ENCODE measurements around the gene RND3. TPM values are rescaled to one million over a fixed set of nuclear protein-coding genes. Genes with fewer than 3 reads are reported as not detected.

RND3 gene
- total and polyA plus RNA-seq, 2 experiments from 2014 or later, result 3.3 to 4.2 TPM

- H3K4me1 ChIP-seq (ENCODE audit: low read depth), result no peaks in the 10 kb centered on the region
These were observed 42.7 kb upstream of the RND3 start for GRCh38 chr2:150530168-150530567.

DNA sequence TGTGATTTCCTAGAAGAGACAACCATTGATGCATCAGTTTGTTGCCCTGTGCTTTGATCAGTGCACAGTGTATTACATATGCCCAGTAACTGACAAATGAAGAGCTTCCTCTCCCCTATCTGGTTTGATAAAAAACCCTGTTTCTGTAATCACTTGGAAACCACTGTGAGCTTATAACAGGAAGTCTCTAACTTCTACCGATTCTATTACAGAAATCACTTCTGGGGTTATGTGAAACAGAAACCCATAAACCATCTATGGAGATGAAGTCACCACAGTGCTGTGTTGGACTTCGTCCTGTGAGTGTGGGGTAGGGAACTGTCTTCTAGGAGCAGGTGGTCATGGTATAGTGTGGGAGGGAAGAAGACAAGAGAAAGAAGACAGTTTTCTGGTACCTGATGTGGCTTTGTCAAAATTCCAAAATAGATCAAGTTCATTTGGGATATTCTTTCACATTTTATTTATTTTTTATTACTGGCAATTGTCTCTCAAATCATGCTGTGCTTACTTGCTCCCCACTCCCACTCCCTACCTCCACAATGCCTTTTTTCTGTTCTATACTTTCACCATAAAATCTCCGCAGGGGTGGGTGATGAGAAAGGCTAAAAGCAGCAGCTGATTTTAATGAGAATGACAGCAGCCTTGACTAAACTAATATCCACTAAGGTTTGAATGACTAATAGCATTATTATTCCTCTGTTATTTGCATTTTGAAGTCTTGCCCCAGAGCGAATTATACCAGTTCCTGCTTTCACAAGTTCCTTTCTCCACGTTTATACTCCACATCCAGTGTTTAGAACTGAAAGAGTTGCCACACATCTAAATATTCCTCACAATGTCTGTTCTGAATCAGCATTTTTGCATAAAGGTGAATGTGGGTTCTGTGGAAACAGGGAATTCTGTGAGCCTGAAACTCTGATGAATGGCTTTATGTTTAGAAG is 41.7 kb upstream of the RND3 start:
- TF ChIP-seq, protein P1, sequence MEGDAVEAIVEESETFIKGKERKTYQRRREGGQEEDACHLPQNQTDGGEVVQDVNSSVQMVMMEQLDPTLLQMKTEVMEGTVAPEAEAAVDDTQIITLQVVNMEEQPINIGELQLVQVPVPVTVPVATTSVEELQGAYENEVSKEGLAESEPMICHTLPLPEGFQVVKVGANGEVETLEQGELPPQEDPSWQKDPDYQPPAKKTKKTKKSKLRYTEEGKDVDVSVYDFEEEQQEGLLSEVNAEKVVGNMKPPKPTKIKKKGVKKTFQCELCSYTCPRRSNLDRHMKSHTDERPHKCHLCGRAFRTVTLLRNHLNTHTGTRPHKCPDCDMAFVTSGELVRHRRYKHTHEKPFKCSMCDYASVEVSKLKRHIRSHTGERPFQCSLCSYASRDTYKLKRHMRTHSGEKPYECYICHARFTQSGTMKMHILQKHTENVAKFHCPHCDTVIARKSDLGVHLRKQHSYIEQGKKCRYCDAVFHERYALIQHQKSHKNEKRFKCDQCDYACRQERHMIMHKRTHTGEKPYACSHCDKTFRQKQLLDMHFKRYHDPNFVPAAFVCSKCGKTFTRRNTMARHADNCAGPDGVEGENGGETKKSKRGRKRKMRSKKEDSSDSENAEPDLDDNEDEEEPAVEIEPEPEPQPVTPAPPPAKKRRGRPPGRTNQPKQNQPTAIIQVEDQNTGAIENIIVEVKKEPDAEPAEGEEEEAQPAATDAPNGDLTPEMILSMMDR (IDR thresholded peaks at IDR 0.05; ENCODE audit: low read depth, low read length), result no peak
- Histone ChIP-seq H3K4me1 (ENCODE audit: low read depth) (no peaks in the 10 kb centered on the region), H3K27ac (no peak overlapping the region), H3K36me3 (no peaks in the 10 kb centered on the region), H3K27me3 (no peaks in the 10 kb centered on the region), H3K9me3 (ENCODE audit: low read depth) (no peaks in the 10 kb centered on the region), H3K4me3 (no peak overlapping the region)
- DNase-seq (ENCODE audit: low read depth in 1 of 2, low spot score in 1 of 2), result peak in 1 of 2 donors; percentile 74

More at GRCh38 chr2:150530168-150530567, 42.7 kb upstream of the RND3 start:
- TF ChIP-seq, protein P1 (IDR thresholded peaks at IDR 0.05; ENCODE audit: low read depth, low read length), result no peak
- Histone ChIP-seq H3K27ac (no peak overlapping the region), H3K27me3 (no peaks in the 10 kb centered on the region), H3K9me3 (ENCODE audit: low read depth) (no peaks in the 10 kb centered on the region), H3K4me3 (no peak overlapping the region), H3K36me3 (no peaks in the 10 kb centered on the region)
- no peak for DNase-seq (ENCODE audit: low read depth in 1 of 2, low spot score in 1 of 2)

DNA sequence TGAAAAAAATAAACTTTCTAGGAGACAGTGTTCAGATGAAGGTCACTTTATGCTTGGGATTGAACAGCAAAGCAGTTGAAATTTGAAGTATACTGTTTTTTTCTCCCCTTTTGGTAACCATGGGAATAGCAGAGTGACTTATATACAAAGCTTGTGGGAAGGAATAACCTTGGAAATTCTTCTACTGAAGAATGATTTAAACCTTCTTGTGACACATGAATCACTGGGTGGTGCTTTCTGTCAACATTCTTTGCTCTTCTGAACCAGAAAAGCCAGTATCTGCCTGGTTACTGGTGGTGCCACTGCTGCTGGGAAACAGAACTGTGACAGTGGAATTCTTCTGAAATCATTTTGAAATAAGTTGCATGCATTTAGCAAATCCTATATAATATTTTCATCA is 39.4 kb upstream of the RND3 start:
- H3K27ac ChIP-seq, result no peak overlapping the region

DNA sequence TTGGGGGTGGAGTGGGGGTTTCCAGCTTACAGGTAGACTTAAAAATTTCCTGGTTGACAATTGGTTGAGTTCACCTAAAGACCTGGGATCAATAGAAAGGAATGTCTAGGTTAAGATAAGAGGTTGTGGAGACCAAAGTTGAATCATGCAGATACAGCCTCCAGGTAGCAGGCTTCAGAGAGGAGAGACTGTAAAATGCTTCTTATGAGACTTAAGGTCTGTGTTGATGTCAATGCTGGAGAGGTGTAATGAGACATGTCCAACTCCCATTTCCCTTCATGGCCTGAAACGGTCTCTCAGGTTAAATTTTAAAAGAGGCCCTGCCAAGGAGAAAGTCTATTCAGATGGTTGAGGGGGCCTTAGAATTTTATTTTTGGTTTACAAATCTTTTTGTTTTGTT is 38.5 kb upstream of the RND3 start:
- Histone ChIP-seq H3K4me3 (no peak overlapping the region), H3K9me3 (ENCODE audit: low read depth) (no peaks in the 10 kb centered on the region), H3K27ac (no peak overlapping the region), H3K27me3 (no peaks in the 10 kb centered on the region), H3K4me1 (ENCODE audit: low read depth) (peaks cover 3% of the 10 kb centered on the region), H3K36me3 (no peaks in the 10 kb centered on the region)
- TF ChIP-seq, protein P1 (IDR thresholded peaks at IDR 0.05; ENCODE audit: low read depth, low read length), result no peak
- DNase-seq (ENCODE audit: low read depth in 1 of 2, low spot score in 1 of 2), result no peak

More for the DNA sequence above, 39.4 kb upstream of the RND3 start:
- DNase-seq (ENCODE audit: low read depth in 1 of 2, low spot score in 1 of 2), result peak in 1 of 2 donors; percentile 85
- TF ChIP-seq, protein P1 (IDR thresholded peaks at IDR 0.05; ENCODE audit: low read depth, low read length), result no peak
- Histone ChIP-seq H3K9me3 (ENCODE audit: low read depth) (no peaks in the 10 kb centered on the region), H3K4me3 (no peak overlapping the region), H3K27me3 (no peaks in the 10 kb centered on the region), H3K4me1 (ENCODE audit: low read depth) (no peaks in the 10 kb centered on the region), H3K36me3 (no peaks in the 10 kb centered on the region)

DNA sequence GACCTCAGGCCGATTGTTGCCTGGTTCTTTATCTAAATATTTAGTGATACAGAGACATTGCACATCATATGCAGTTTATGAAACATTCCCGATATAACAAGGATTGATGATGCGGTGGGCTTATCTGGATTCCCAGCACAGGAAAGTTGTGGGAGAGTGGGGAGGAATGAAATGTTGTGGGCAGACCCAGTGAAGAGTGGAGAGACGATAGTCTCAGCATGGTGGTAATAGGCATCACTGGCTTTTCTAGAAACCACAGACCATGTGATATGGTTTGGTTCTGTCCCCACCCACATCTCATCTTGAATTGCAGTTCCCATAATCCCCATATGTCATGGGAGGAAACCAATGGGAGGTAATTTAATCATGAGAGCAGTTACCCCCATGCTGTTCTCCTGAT is 34.8 kb upstream of the RND3 start:
- Histone ChIP-seq H3K36me3 (no peaks in the 10 kb centered on the region), H3K9me3 (ENCODE audit: low read depth) (no peaks in the 10 kb centered on the region), H3K27me3 (no peaks in the 10 kb centered on the region), H3K4me1 (ENCODE audit: low read depth) (peaks cover 3% of the 10 kb centered on the region), H3K27ac (no peak overlapping the region), H3K4me3 (no peak overlapping the region)
- TF ChIP-seq, protein P1 (IDR thresholded peaks at IDR 0.05; ENCODE audit: low read depth, low read length), result no peak
- DNase-seq (ENCODE audit: low read depth in 1 of 2, low spot score in 1 of 2), result no peak

Measured in cardiac muscle cell (in vitro differentiated cells and primary cell).